ENCODE data around the gene YES1. TPM values are rescaled to one million over a fixed set of nuclear protein-coding genes. Genes with fewer than 3 reads are reported as not detected.

The YES1 gene
- total and polyA plus RNA-seq, 8 donors = 6.4 to 147 (median 36.6) TPM

DNA sequence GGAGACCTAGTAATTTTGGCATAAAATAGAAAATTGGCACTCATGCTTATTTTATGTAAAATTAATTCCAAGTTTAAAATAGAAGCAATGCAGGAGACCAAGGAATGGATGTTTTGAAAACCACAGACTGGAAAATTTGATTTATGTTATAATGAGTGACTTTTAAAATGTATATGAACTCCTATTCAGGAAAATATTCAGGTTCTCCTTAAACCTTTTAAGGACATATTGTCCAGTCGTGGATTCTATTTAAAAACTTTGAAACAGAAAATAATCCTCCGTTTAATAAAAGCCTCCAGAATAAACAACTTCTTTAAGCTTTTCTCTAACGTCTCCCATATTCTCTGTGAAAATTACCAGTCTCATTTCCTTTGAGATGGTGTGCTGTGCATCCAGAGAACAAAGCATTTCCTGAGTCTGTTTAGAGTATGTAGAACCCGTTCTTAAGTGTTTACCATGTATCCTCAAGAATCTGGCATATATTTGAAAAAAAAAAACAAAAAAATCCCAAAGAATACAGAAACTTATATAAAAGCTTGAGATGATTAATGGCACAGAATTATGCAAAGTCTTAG lies 8.6 kb upstream of the YES1 start:
- H3K27me3 ChIP-seq = peaks cover 0 to 36% (median 0%) of the 10 kb centered on the region in 3 donors
- WGBS, 5 donors = 34 to 67% (median 50%) methylated on average over 4 of the region's 4 CpGs

DNA sequence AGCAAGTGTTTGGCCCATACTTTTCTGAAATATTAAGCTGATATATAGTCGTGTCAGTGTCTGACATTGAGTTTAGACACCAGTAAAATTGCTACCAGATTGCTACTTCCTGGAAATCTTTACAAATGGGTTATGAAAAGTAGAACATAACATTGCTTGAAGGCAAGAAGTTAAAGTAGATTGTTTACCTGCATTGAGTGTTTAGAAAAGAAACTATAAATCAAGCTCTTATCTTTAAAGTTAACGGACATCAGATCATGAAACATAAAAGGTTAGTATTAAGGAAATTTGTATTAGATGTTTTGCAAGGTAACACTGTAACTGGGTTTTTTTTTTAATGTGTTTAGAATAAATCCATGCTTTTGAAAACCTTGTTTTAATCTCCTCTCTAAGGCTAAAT lies 4.8 kb upstream of the YES1 start:
- Histone ChIP-seq H3K4me1 (peaks cover 4 to 19% (median 12%) of the 10 kb centered on the region in 4 donors), H3K4me3 (no peak overlapping the region), H3K36me3 (no peaks in the 10 kb centered on the region), H3K27ac (no peak overlapping the region), H3K9me3 (no peaks in the 10 kb centered on the region), H3K27me3 (peaks cover 0 to 33% (median 0%) of the 10 kb centered on the region in 3 donors)
- no peak for DNase-seq
- WGBS, 5 donors = 21 to 53% (median 24%) methylated on average over 2 of the region's 2 CpGs
- TF ChIP-seq POLR2AphosphoS5 (IDR thresholded peaks at IDR 0.05) (no peak), EP300 (IDR thresholded peaks at IDR 0.05) (no peak), POLR2A (IDR thresholded peaks at IDR 0.05) (no peak)
- TF ChIP-seq, protein P1, sequence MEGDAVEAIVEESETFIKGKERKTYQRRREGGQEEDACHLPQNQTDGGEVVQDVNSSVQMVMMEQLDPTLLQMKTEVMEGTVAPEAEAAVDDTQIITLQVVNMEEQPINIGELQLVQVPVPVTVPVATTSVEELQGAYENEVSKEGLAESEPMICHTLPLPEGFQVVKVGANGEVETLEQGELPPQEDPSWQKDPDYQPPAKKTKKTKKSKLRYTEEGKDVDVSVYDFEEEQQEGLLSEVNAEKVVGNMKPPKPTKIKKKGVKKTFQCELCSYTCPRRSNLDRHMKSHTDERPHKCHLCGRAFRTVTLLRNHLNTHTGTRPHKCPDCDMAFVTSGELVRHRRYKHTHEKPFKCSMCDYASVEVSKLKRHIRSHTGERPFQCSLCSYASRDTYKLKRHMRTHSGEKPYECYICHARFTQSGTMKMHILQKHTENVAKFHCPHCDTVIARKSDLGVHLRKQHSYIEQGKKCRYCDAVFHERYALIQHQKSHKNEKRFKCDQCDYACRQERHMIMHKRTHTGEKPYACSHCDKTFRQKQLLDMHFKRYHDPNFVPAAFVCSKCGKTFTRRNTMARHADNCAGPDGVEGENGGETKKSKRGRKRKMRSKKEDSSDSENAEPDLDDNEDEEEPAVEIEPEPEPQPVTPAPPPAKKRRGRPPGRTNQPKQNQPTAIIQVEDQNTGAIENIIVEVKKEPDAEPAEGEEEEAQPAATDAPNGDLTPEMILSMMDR (IDR thresholded peaks at IDR 0.05) = no peak
- intact Hi-C loops (cut with DNase I; ENCODE audit: low total_unique reads) = no loop called here

More for the DNA sequence above, 8.6 kb upstream of the YES1 start:
- intact Hi-C loops (cut with DNase I; ENCODE audit: low total_unique reads) = no loop called here
- Histone ChIP-seq H3K36me3 (no peaks in the 10 kb centered on the region), H3K4me3 (no peak overlapping the region), H3K27ac (no peak overlapping the region), H3K9me3 (no peaks in the 10 kb centered on the region), H3K4me1 (no peaks in the 10 kb centered on the region)
- DNase-seq = no peak
- TF ChIP-seq, protein P1 (IDR thresholded peaks at IDR 0.05) = no peak
- TF ChIP-seq EP300 (IDR thresholded peaks at IDR 0.05) (no peak), POLR2A (IDR thresholded peaks at IDR 0.05) (no peak), POLR2AphosphoS5 (IDR thresholded peaks at IDR 0.05) (no peak)

DNA sequence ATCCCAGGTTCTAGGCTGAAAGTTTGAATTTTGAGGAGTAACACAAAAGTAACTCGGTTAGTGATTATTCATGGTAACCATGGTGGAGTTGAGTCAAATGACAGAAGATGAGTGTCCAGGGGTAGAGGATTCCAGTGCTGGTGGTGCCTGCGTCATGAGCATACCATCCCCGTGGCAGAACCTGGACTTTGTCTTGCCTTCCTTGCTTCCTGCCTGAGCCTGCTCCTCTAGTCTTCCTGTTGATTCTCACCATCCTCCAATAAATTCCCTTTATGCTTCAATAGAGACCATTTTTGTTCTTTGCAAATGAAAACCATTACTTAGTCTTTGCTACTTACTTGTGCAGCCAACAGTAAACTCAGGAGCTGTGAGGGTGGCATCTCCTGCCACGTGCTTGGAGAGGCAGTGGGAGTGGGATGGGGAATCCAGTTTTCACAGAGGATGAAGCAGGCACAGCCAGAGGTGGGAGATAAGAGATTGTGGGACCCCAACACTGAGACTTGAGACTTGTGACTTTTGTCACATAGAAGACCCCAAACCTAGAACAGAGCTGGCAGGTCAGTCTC lies 4.1 kb upstream of the YES1 start:
- Histone ChIP-seq H3K4me1 (peaks cover 4 to 21% (median 12%) of the 10 kb centered on the region in 4 donors), H3K36me3 (no peaks in the 10 kb centered on the region), H3K27ac (no peak overlapping the region), H3K4me3 (no peak overlapping the region), H3K9me3 (no peaks in the 10 kb centered on the region), H3K27me3 (peaks cover 0 to 31% (median 0%) of the 10 kb centered on the region in 3 donors)
- no peak for TF ChIP-seq POLR2AphosphoS5 (IDR thresholded peaks at IDR 0.05)
- TF ChIP-seq, protein P1 (IDR thresholded peaks at IDR 0.05) = no peak
- 92 to 98% (median 94%) methylated on average over 4 of the region's 4 CpGs for WGBS, 5 donors
- intact Hi-C loops (cut with DNase I; ENCODE audit: low total_unique reads) = no loop called here
- DNase-seq = no peak

DNA sequence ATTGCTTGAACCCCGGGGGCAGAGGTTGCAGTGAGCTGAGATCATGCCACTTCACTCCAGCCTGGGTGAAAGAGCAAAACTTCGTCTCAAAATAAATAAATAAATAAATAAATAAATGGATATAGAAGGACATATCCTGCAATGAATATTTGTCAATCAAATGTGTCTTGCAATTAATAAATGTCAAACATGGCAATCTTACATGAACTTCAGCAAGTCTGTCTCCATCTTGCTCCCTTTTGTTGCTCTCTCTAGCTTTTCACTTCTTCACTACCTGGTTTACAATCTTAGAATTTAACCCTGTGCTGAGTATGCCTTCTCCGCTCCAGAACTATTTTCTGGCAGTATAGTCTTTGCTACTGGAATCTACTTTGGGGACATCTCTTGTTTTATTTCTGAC lies 3.3 kb upstream of the YES1 start:
- Histone ChIP-seq H3K9me3 (no peaks in the 10 kb centered on the region), H3K4me3 (no peak overlapping the region), H3K27me3 (peaks cover 0 to 24% (median 0%) of the 10 kb centered on the region in 3 donors), H3K36me3 (no peaks in the 10 kb centered on the region), H3K27ac (no peak overlapping the region), H3K4me1 (peaks cover 9 to 29% (median 17%) of the 10 kb centered on the region in 4 donors)
- TF ChIP-seq EP300 (IDR thresholded peaks at IDR 0.05) = no peak
- TF ChIP-seq POLR2AphosphoS5 (IDR thresholded peaks at IDR 0.05) = no peak
- TF ChIP-seq POLR2A (IDR thresholded peaks at IDR 0.05) = no peak
- TF ChIP-seq, protein P1 (IDR thresholded peaks at IDR 0.05) = no peak
- no peak for DNase-seq
- WGBS, 5 donors = 77 to 96% (median 86%) methylated on average over 3 of the region's 3 CpGs
- intact Hi-C loops (cut with DNase I; ENCODE audit: low total_unique reads) = no loop called here
